ENCODE data around the gene C6orf118.

C6orf118 gene

DNA sequence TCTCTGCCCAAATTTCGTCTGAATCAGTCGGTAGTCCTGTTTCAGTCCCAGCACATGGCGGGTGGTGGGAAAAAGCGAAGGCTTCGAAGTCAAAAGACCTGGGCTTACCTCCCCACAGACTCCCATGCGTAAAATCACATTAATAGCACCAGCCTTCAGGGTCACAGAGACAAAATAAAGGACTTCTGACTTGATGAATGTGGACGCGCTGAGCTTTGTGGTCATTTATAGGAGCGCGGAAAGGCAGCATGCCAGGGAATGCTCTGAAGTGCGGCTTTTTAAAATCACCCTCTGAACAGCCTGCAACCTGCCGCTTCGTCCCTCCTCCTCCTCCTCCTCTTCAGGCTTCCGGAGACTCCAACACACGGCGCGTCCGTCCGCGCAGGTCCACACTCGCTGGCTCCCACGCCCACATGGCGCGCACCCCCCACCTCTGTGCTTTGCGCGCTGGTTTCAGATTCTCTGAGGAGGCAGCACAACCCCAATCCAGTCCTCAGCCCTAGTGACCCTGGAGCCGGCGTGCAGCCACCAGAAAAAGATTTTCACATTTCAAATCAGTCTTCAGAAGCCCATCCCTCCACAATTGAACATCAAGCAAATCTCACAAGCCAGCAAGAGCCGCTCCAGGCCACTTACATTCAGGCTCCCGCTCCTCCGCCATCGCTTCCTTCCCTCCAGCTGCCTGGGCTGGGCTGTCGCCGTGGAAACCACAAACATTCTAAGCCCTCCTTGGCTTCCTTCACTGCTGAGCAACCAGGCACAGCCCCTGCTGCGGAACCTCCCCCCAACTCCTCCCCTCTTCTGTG, at the start of gene C6orf118:
TSS of gene C6orf118 (minus strand) at position 680 of the 806 bp plus-strand sequence. CDS start at position 661, 19 bp downstream.
- peak; percentile 78 for DNase-seq (ENCODE audit: low spot score)

DNA sequence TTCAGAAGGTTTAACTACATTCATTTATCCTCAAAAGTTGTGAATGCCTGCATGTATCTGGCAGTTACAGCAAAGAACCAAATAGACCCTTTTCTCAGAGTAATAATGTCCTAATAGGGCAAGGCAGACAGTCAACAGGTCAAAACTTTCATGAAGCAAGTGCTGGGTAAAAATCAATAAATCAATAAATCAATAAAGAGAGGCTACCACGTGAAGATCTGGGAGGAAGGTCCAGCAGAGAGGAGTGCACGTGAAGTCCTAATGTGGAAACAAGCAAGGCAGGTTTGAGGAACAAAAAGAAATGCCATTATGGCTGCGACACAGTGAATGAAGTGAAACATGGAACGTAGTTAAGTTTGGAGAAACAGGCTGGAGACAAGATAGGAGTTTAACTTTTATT, 36.3 kb upstream of the C6orf118 start:
- no peak for DNase-seq (ENCODE audit: low spot score)

DNA sequence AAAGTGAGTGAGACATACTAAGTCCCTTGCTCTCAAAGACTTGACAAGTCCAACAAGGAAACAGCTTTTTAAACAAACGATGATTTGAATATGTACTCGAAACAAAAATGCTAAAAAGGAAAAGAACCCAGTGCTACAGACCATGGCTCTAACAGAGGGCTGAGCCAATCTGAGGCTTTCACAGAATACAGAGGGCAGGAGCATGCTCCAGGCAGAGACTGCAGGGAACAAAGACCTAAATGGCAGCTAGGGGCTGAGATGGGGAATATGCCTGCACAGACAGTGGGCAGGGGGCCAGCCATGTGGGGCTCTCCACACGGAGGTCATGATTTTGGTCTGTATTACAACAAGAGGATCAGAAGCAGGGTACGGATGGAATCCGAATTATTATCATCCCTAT, 31.1 kb upstream of the C6orf118 start:
- DNase-seq (ENCODE audit: low spot score) = no peak

DNA sequence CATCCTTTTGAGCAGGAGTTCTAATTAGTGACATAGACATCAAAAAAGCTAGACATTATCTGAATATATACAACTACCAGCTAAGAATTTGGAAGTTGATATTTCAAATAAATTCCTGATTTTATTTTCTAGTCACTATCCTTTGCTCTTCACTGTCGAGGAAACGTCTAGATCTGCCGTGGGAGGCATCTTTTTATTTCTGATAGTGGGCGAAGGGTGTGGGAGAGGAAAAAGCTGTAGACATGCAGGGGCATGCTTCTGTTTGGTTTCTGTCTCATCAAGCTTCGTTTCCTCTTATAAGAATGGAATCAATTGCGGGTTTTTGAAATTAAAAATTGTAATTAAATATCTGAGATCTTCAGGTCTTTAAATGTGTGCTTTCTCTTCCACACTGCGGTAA, 16.2 kb upstream of the C6orf118 start:
- DNase-seq (ENCODE audit: low spot score) = no peak

DNA sequence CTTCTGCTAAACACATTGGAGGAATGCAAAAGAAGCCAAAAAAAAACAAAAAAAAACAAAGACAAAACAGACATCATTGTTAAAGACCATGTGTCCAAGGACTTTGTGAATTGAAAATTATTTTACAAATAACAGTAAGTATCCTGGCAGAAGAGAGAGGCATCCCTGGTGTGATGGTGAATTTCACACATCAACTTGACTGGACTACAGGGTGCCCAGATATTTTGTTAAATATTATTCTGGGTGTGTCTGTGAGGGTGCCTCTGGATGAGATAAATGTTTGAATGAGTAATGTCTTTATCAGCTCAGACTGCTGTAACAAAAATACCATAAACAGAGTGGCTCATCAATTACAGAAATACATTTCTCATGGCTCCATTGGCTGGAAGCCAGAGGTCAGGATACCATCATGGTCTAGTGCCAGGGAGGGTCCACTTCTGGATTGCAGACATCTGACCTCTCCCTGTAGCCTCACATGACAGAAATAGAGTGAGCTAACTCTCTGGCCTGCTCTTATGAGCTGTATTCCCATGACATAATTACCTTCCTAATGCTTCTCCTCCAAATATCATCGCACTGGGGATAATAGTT, 12.2 kb upstream of the C6orf118 start:
- no peak for DNase-seq (ENCODE audit: low spot score)

DNA sequence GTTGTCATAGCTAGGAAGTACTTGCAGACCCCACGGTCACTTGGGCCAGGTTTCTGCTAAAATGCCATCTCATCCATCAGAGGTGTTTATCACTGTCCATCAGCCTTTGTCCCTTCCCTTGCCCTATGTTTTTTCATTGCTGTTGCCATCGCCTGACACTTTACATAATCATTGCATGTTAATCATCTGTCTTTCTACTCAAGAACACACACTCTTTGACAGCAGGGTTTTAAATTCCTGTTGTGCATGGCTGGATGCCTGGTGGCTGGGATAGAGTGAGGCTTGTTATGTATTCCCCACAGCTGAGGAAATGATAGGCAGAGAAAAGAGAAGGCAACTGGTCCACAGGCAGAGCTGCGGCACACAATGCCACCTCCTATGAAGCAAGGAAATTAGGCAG, 11.7 kb upstream of the C6orf118 start:
- no peak for DNase-seq (ENCODE audit: low spot score)

DNA sequence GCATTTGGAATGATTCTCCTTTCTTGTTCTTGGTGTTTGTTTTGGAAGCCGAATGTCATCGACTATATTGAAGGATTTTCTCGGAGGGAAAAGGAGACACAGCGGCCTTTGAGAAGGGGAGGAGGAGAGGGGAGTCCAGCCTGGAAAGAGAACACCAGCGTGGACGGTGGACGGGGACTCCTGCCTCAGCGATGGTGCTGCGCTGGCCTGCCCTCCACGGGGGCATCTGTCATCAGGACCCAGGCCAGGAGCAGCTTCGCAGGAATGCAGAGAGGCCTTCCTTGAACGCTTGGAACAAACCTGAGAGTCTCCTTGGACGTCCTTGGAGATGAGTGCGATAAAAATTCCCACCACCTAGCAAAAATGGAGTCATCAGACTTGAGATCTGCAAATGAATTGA, 8.3 kb upstream of the C6orf118 start:
- no peak for DNase-seq (ENCODE audit: low spot score)

DNA sequence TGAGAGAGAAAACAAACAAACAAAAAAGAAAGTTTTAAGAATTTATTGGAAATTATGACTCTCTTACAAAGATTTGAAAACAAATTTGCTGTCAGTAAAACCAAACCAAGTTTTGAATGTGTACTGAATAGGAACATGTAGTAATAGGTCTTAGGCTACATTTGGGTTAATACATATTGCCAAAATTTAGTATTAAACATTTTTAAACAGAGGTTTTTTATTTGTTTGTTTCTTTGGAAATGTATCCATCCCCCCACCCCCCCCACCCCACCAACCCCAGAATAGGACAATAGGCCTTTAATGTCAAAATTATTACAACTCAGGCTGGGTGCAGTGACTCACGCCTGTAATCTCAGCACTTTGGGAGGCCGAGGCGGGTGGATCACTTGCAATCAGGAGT, 2.5 kb downstream of the C6orf118 start:
- no peak for DNase-seq (ENCODE audit: low spot score)

DNA sequence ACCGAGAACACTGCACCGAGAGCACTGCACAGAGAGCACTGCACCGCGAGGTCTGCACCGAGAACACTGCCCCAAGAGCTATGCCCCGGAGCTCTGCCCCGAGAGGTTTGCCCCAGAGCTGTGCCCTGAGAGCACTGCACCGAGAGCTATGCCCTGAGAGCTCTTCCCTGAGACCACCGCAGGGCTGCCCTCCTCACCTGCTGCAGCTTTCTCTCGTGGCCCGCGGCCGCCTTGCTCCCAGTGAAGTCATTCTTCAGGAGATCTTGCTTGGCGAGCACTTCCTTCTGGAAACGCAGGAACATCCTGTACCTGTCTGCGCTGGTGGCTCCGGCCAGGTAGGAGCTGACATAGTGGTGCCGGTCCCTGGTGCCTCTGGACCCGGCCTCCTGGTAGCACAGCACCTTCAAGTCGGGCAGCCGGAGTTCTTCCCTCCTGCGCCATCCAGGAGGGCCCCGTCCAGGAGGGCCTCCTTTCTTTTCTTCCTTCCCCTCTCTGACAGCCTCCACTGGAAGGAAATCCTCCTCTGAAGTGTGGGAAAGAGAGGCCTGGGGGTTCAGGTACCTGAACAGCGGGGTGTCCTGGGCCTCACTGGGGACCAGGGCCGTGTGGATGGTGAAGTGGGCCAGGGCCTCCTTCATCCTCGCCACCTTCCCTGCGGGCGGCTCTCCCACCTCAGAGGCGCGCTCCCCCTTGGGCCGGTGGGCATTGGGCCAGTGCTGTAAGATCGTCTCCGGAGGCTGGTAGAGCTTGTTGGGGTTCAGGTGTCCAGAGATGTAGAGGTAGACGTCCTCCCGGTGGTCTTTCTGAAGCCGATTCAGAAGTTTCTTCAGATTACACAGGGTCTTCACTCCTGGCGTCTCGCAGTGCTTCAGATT, 7.8 kb downstream of the C6orf118 start:
- no peak for DNase-seq (ENCODE audit: low spot score)

DNA sequence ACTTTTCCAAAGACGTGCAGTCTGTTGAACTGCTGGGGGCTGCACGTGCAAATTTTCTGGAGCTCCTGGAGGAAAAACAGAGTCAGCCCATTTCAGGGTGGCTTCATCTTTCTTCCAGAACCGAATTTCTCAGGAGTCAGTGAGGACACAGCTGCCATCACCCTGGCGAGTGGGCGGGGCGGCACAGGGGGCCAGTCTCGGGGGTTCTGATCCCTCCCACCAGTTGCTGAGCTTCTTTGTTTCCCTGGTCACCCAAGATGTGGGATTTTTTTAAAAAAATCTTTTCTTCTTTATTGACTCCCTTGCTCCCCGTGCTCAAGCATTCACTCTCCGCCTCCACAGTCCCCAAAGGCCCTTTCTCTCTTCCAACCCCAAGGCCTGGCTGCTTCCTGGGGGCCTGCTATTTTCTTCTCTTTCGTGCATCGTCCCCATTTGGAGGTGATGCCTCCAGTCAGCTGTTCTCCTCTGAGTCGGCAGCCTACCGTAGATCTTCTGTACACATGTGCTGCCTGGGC, 8.9 kb downstream of the C6orf118 start:
- DNase-seq (ENCODE audit: low spot score) = no peak

DNA sequence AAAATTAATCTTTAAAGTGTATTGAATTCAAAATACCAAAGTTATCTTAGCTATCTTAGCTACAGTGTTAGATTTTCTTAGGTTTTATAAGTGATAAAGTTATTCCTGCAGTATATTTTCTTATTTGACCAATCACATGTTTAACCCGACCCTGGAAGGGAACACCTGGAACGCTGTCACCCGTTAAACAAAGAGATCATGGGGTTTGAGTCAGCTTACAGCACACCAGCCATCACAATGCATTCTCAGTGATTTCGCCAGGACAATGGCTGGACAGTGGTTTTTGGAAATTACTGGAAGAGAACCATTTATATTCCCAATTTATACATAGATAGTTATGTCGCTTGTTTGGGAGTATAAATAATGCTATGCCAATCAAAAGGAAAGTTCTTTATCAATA, 10.5 kb downstream of the C6orf118 start:
- DNase-seq (ENCODE audit: low spot score) = no peak

DNA sequence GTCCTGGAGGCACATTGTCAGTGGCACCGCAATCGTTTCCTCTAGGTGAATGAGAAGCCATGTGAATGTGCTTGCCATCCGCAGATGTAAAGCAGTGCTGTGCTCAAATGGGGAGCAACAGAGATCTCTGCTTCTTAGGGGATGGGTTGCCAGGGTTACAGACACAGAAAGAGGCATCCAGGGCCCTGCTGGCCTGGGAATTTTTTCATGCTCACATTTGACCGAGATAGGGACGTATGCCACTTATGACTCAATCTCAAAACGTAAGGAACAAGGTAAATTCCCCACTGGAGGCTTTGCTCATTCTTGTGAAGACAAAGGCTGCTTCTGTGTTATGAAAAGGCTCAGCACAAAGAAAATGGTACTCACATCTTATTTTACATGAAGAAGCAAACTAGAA, 11.0 kb downstream of the C6orf118 start:
- no peak for DNase-seq (ENCODE audit: low spot score)

DNA sequence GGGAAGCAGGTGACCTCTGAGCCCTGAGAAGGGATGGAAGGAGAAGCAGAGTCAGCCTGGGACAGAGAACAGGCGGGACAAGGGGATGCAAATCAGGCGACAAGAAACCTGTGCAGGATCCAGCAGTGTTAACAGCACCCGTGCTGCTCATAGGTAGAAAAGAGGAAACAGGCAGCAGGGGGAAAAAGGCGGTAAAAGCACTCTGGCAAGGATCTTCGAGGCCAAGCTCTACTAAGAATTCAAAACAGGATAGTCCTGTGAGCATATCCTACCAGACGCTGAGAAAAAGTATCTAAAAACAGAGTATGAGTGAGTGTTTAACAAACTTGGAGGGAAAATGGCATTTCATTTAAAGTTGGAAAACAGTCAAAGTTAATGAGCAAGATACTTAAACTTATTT, 16.7 kb downstream of the C6orf118 start:
- DNase-seq (ENCODE audit: low spot score) = no peak

DNA sequence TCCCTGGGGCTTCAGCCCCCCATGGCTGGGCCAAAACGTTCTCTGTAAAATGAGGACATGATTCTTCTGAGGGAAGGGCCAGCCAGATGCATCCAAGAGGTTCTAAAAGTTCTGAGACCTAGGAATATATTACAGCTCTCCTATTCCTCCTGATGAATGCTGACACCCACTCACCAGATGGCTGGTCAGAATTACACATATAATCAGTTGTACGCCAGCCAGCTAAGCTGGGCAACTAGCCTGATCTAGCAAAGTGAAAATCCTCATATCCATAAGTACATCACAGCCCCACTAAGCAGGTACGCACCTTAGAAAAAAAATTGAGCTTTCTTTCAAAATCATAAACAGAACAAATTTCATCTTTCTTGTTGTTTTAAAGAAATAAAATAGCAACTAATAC, 34.8 kb downstream of the C6orf118 start:
- DNase-seq (ENCODE audit: low spot score) = no peak

DNA sequence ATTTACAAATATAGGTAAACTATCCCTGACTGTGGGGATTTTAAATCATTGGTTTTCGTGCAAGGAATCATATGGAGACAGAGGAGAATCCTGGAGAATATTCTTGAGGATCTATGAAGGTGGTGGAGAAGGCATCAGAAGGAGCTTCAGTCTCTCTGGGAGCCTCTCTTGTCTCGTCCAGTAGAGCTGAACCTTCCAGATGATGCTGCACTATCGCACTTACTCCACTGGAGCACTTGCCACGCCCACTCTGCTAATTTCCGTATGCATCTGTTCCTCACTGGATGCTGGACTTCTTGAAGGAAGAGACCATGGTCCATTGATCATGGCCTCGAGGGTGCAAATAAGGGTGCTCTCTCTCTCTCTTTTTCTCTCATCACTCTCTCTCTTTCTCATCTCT, 36.8 kb downstream of the C6orf118 start:
- no peak for DNase-seq (ENCODE audit: low spot score)

DNA sequence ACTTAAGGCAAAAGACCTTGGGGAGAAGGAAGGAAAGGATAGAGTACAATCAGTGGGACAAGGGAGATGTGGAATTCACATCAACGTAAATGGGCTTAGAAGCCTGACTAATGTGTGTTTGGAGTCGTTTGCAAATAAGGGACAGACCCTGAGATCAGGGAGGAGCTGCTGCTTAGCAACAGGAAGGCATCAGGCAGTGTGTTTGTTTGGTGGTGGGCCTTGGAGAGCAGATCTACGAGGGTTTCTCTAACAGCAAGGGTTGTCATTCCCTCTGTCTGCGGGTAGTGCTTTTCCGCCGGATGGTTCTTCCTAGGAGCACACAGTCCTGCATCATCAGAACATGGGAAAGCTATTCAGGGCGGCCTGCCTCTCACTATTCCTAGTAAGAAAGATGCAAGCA, 40.4 kb downstream of the C6orf118 start:
- DNase-seq (ENCODE audit: low spot score) = no peak

DNA sequence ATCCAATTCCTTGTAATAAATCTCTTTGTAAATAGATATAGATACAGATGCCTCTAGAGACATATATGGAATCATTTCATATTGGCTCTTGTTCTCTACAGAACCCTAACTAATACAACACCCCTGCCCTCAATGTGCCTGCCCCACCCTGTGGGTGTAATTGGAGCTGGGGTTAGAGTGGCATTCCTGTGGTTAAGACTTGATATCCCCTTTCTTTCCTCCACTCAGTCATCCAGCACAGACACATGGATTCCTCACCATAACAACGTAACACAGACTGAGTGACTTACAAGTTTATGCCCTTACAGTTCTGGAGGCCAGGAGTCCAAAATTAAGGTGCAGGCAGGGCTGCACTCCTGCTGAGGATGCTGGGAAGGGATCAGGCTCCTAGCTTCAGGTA, 42.8 kb downstream of the C6orf118 start:
- no peak for DNase-seq (ENCODE audit: low spot score)

DNA sequence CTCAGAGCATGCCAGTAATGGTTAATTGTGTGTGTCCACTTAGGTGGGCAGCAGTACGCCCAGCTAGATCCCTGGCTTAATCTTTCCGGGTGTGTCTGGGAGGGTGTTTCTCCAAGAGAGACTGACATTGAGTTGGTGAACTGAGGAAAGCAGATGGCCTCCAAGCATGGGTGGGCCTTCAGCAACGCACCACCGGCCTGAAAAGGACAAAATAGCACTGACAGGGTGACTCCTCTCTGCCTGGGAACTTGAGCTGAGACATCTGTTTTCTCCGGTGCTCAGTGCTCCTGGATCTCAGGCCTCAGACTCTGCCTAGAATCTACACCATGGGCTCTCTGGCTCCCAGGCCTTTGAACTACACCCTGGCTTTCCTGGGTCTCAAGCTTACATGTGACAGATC, 43.2 kb downstream of the C6orf118 start:
- DNase-seq (ENCODE audit: low spot score) = no peak

DNA sequence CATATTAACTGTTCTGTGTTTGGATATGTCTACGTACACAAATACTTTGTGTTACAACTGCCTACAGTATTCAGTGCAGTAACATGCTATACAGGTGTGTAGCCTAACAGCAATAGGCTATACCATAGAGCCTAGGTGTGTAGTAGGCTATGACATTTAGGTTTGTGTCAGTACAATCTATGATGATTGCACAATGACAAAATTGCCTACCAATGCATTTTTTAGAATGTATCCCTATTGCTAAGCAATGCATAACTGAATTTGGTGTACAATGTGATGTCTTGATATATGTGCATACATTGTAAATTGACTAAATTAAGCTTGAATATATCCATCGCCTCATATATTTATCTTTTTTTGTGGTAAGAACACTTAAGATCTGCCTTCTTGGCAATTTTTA, 48.9 kb downstream of the C6orf118 start:
- DNase-seq (ENCODE audit: low spot score) = no peak

DNA sequence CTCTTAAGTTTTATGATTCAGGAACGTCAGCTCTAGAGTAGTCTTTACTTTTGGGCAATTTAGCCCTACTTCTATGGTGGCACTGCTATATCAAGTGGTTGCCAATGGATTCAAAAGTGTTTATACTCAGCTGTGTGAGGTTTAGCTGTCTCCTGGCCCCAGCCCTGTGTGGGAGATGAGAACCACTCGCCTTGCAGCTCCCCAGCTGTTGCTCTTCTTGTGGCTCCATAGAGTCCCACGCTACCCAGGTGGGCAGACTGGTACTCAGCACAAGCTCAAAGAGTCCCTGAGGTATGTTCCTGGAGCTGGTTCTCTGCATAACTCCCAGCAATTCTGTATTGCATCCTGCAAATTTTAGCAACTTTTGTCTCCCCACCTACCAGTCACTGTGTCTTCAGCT, 59.6 kb downstream of the C6orf118 start:
- DNase-seq (ENCODE audit: low spot score) = no peak

DNA sequence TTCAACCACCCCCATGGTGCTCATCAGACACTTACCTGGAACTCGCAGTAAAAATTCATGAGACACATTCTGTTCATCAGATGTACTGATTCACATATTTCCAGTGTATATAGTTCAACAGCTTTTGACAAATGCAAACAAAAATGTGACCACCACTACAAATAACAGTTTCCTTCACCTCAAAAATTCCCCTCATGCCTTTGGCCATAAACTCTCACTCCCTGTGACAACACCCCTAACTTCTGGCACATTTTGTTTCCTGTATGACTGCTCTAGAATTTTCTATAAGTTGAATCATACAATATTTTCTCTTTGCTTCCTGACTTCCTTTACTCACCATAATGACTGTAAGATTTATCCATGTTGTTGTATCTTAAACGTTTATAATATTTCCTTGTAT, 63.7 kb downstream of the C6orf118 start:
- DNase-seq (ENCODE audit: low spot score) = no peak

DNA sequence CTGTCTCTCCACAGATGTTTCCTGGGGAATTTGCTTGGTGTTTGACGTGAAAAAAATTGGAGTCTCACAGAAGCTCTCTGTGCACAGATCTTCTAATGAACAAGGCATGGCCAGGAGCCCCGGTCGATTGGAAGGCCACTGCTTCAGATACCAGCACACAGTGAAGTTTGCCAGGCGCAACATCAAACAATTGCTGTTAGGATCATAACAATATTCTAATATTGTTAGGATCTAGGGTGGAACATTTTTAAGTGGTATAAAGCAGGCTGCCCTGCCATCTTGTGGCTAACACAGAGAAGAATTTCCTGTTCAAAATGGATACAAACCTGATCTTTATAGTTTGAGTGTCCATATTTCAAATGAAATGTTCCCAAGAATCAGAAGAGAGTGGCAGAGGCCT, 64.1 kb downstream of the C6orf118 start:
- peak; percentile 58 for DNase-seq (ENCODE audit: low spot score)
